Activated T-helper 2 cell treated with anti-CD3 and anti-CD28 coated beads, Interferon-gamma antibody, Interleukin-2, Interleukin-4, amounts not matched to agents 10 μg/mL and 5 μg/mL and 100 μg/mL, durations not matched to agents 14 hours and 24 hours and 36 hours (primary cell): ENCODE measurements around the gene RREB1. TPM values are rescaled to one million over a fixed set of nuclear protein-coding genes. Genes with fewer than 3 reads are reported as not detected.

ENCODE experiments used
- DNase-seq: peaks from one replicate; pipeline ENCODE4 v3.0.0; 2021; ENCODE audit warnings: low spot score
- H3K27ac Mint-ChIP-seq: one replicate; pipeline ENCODE4 v1.8.0; 2021; ENCODE audit warnings: mixed read lengths
- H3K27me3 Mint-ChIP-seq: one replicate; pipeline ENCODE4 v1.8.0; 2021; ENCODE audit warnings: low read depth, mixed read lengths
- H3K36me3 Mint-ChIP-seq: one replicate; pipeline ENCODE4 v1.8.0; 2021; ENCODE audit warnings: low read depth, mixed read lengths
- H3K4me1 Mint-ChIP-seq: one replicate; pipeline ENCODE4 v1.8.0; 2021; ENCODE audit warnings: low read depth, mixed read lengths
- H3K4me3 Mint-ChIP-seq: one replicate; pipeline ENCODE4 v1.8.0; 2021; ENCODE audit warnings: low read depth, mild to moderate bottlenecking, moderate library complexity, mixed read lengths
- H3K9me3 Mint-ChIP-seq: one replicate; pipeline ENCODE4 v1.8.0; 2021; ENCODE audit warnings: mixed read lengths
- intact Hi-C: fragments of 100-400 bp; cut with micrococcal nuclease; formaldehyde crosslinking; loops from one replicate; pipeline ENCODE4 v1.15.1; 2023
- total RNA-seq: library from RNA; stranded (reverse); gene quantifications from 2 replicates; pipeline ENCODE4 v1.2.3, GENCODE V29; 2022

RREB1 gene
- total RNA-seq, 1 donor from 2014 or later = 23.1 TPM

DNA sequence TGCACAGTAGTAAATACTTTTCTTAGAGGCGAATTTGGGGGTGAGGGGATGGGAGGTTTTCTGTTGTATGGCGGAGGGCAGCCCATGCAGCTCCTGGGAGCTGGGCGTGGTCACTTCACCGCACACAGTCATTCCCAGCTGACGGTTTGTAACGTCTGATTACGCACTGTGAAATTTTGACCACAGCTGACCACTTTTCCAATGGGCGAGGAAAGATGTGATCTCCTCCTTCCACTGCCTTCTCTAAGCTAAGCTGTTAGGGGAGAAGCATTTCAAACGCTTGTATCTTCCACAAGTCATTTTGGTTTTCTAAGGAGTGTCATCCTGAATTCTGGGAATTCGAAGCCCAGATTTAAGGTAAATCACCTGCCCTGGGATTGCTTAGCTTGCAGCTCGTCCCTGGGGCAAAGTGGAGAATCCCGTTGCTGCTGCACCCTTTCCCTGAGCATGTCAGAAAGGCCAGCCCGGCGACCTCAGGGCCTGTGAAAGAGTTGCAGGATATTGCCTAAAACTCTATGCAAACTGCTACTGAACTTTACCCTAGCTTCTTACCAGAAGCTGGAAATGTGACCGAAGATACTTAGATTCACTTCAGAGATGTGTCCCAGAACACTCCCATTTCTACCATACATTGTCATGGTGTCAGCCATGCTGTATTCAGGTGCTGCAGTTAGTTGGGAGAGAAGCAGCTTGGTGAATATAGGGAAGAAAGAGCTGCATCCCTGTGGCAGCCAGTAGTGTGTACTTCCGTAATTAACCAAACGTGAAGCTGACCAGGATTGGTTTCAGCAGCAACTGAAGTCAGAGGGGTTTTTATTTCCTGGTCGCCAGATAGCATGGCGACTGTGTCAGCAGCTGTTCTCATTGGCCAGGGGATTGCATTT lies 58.9 kb downstream of the RREB1 start:
- peaks cover 9% of the 10 kb centered on the region for H3K36me3 Mint-ChIP-seq
- H3K27ac Mint-ChIP-seq = no peak overlapping the region
- no peaks in the 10 kb centered on the region for H3K9me3 Mint-ChIP-seq
- no peaks in the 10 kb centered on the region for H3K27me3 Mint-ChIP-seq
- intact Hi-C loops = no loop called here
- DNase-seq = no peak
- H3K4me1 Mint-ChIP-seq = peaks cover 15% of the 10 kb centered on the region
- no peak overlapping the region for H3K4me3 Mint-ChIP-seq

DNA sequence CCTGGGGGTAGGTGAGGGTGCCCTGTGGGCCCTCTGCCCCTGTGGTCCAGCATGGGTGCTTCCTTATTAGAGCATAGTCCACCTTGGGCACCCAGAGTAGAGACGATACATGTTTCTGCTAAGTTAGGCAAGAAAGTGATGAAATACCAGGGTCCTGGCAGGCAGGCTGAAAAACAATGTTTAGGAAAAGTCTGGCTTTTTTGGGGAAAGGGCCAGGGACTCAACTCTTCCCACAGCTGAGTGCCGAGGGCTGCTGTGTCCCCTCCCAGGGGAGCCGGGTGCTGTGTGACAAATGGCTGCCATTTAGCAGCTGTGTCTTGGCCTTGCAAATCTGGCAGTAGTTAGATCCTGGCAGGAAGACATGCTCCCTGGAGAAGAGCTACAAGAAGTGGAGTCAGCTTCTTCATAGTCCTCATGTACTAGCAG lies 61.5 kb downstream of the RREB1 start:
- H3K27ac Mint-ChIP-seq = no peak overlapping the region
- no peak for DNase-seq
- no peak overlapping the region for H3K4me3 Mint-ChIP-seq
- no peaks in the 10 kb centered on the region for H3K9me3 Mint-ChIP-seq
- H3K27me3 Mint-ChIP-seq = no peaks in the 10 kb centered on the region
- H3K4me1 Mint-ChIP-seq = peaks cover 12% of the 10 kb centered on the region
- H3K36me3 Mint-ChIP-seq = peaks cover 4% of the 10 kb centered on the region
- intact Hi-C loops = no loop called here

- no peaks in the 10 kb centered on the region for H3K27me3 Mint-ChIP-seq
- H3K9me3 Mint-ChIP-seq = no peaks in the 10 kb centered on the region
- DNase-seq = no peak
- H3K4me3 Mint-ChIP-seq = no peak overlapping the region
- H3K27ac Mint-ChIP-seq = no peak overlapping the region
- intact Hi-C loops = no loop called here
- no peaks in the 10 kb centered on the region for H3K36me3 Mint-ChIP-seq
- H3K4me1 Mint-ChIP-seq = peaks cover 10% of the 10 kb centered on the region
Observed at GRCh38 chr6:7170117-7170732, 62.5 kb downstream of the RREB1 start.

DNA sequence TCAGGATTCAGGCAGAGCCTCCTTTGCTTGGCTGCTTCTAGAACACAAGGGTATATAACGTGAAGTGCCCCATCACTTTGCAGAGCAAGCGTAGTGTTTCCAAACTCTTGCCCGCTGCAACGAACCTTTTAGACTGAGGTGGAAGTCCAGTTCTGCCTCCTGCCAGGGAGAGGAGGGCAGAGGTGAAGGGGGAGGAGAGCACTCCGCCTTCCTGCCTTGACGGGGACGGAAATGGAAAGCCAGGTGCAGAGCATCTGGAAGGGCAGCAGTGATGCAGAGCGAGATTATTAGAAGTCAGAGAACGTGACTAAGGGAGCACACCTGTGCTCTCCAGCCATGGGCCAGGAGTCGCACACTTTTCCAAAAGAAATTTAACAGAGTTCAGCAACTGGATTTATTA lies 63.4 kb downstream of the RREB1 start:
- no peak for DNase-seq
- Mint-ChIP-seq H3K27ac (no peak overlapping the region), H3K4me1 (peaks cover 13% of the 10 kb centered on the region), H3K36me3 (no peaks in the 10 kb centered on the region), H3K27me3 (no peaks in the 10 kb centered on the region), H3K4me3 (no peak overlapping the region), H3K9me3 (no peaks in the 10 kb centered on the region)
- intact Hi-C loops = no loop called here

DNA sequence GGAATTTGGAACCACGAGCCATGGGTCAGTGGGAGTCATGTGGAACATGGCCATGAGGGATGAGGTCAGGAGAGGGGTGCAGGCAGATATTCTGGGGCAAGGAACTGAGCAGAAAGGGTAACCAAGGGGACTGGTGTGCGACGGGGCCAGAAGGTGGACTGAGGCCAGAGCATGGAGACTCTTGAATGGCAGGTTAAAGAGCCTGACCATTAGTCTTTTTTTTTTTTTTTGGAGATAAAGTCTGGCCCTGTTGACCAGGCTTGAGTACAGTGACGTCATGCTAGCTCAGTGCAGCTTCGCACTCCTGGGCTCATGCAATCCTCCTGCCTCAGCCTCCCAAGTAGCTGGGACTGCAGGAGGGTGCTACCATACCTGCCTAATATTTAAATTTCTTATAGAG lies 64.0 kb downstream of the RREB1 start:
- Mint-ChIP-seq H3K27ac (no peak overlapping the region), H3K4me3 (no peak overlapping the region), H3K9me3 (no peaks in the 10 kb centered on the region), H3K4me1 (peaks cover 13% of the 10 kb centered on the region), H3K27me3 (no peaks in the 10 kb centered on the region), H3K36me3 (peaks cover 3% of the 10 kb centered on the region)
- DNase-seq = no peak
- intact Hi-C loops = no loop called here

- H3K4me1 Mint-ChIP-seq = peaks cover 13% of the 10 kb centered on the region
- H3K27me3 Mint-ChIP-seq = no peaks in the 10 kb centered on the region
- intact Hi-C loops = no loop called here
- H3K9me3 Mint-ChIP-seq = no peaks in the 10 kb centered on the region
- no peak overlapping the region for H3K27ac Mint-ChIP-seq
- peaks cover 12% of the 10 kb centered on the region for H3K36me3 Mint-ChIP-seq
- no peak for DNase-seq
- no peak overlapping the region for H3K4me3 Mint-ChIP-seq
Observed at GRCh38 chr6:7172649-7173048, 64.9 kb downstream of the RREB1 start.

- no peak overlapping the region for H3K27ac Mint-ChIP-seq
- H3K27me3 Mint-ChIP-seq = no peaks in the 10 kb centered on the region
- H3K36me3 Mint-ChIP-seq = peaks cover 16% of the 10 kb centered on the region
- no peak for DNase-seq
- no peaks in the 10 kb centered on the region for H3K9me3 Mint-ChIP-seq
- H3K4me3 Mint-ChIP-seq = no peak overlapping the region
- peaks cover 9% of the 10 kb centered on the region for H3K4me1 Mint-ChIP-seq
- intact Hi-C loops = no loop called here
Observed at GRCh38 chr6:7173843-7174503, 66.2 kb downstream of the RREB1 start.

DNA sequence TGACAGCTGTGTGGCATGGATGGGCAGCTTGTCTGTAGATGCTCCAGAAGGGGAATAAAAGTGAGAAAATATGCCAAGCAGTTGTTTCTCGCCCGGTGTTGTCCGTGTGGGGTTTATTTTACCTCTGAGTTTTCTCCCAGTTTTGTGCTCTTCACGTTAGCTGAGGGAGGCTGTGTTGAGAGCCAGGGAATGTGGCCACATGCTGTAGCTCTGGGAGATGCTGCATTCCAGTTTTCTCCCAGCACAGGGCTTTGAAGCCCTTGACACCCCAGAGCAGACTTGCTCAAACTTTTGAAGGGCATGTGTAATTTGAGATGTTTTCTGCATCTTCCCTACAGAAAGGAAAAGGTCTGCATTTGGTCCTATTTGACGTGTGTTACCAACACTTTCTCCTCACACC lies 67.7 kb downstream of the RREB1 start:
- Mint-ChIP-seq H3K4me1 (peaks cover 9% of the 10 kb centered on the region), H3K27me3 (no peaks in the 10 kb centered on the region), H3K27ac (no peak overlapping the region), H3K9me3 (no peaks in the 10 kb centered on the region), H3K4me3 (no peak overlapping the region), H3K36me3 (peaks cover 26% of the 10 kb centered on the region)
- intact Hi-C loops = no loop called here
- no peak for DNase-seq

DNA sequence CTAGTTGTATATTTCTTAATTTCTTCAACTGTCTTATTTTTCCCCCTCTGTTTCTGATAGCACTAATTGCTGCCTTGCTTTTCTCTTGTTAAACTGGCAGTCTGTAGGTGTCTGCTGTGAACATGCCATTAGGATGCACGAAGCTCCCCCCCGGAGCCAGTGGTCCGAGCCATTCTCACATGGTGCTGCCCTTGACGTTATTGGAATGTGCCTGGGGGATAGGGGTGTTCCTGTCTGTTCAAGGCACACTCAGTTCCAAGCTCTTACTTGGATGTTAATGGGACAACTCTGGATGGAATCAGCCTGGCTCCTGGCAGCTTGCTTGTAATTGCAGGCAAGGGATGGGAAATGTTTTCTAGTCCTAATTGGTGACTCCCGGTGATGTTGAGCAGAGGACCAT lies 68.4 kb downstream of the RREB1 start:
- no peaks in the 10 kb centered on the region for H3K9me3 Mint-ChIP-seq
- no peaks in the 10 kb centered on the region for H3K27me3 Mint-ChIP-seq
- H3K36me3 Mint-ChIP-seq = peaks cover 34% of the 10 kb centered on the region

GRCh38 chr6:7178280-7178679 lies 70.5 kb downstream of the RREB1 start:
- DNase-seq = no peak
- no peaks in the 10 kb centered on the region for H3K9me3 Mint-ChIP-seq
- H3K4me1 Mint-ChIP-seq = peaks cover 3% of the 10 kb centered on the region
- H3K4me3 Mint-ChIP-seq = no peak overlapping the region
- H3K36me3 Mint-ChIP-seq = peaks cover 51% of the 10 kb centered on the region
- intact Hi-C loops = no loop called here
- H3K27ac Mint-ChIP-seq = no peak overlapping the region
- H3K27me3 Mint-ChIP-seq = no peaks in the 10 kb centered on the region

More for the DNA sequence above, 68.4 kb downstream of the RREB1 start:
- no peak overlapping the region for H3K4me3 Mint-ChIP-seq
- no peak for DNase-seq
- H3K27ac Mint-ChIP-seq = no peak overlapping the region
- H3K4me1 Mint-ChIP-seq = peaks cover 4% of the 10 kb centered on the region
- intact Hi-C loops = no loop called here

DNA sequence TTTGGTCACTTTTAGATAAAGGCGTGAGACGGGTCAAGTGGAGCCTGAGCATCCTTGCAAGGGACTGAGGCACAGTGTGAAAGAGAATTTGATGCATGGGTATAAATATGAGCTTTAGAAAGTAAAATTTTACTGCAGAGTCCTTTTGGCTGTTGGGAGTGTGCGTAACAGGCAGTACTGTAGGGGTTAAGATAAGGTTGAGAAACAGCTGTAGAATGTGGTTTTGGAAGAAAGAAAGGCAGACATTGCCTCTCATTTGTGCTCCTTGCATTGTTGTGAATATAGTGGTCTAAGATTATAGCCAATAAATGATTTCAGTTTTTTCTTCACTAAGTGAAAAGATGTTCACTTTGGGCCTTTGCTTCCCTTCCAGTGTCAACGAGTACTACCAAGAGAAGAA lies 73.0 kb downstream of the RREB1 start:
- intact Hi-C loops = no loop called here
- peaks cover 69% of the 10 kb centered on the region for H3K36me3 Mint-ChIP-seq
- no peak for DNase-seq
- no peak overlapping the region for H3K27ac Mint-ChIP-seq
- H3K4me3 Mint-ChIP-seq = no peak overlapping the region
- no peaks in the 10 kb centered on the region for H3K9me3 Mint-ChIP-seq
- H3K27me3 Mint-ChIP-seq = no peaks in the 10 kb centered on the region
- peaks cover 1% of the 10 kb centered on the region for H3K4me1 Mint-ChIP-seq

DNA sequence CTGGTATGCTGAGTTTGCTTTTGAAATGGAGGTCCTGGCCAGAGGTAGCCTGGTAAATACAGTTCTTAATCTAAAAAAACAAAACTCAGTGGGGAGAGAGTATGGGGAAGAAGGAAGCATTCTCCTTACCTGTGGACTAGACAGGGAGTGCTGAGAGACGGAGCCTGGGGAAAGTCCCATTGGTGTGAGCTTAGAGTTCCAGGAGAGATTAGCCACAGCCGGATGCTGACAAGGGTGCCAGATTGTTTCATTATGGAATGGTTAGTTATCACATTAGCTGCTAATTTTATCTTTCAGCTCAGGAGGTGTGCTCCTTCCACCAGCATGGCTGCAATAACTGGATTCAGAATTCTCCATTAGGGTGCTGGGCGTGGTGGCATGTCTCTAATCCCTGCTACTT lies 75.9 kb downstream of the RREB1 start:
- H3K36me3 Mint-ChIP-seq = peaks cover 78% of the 10 kb centered on the region
- no peak overlapping the region for H3K4me3 Mint-ChIP-seq
- no peaks in the 10 kb centered on the region for H3K9me3 Mint-ChIP-seq
- H3K4me1 Mint-ChIP-seq = peaks cover 8% of the 10 kb centered on the region
- no peak overlapping the region for H3K27ac Mint-ChIP-seq
- DNase-seq = no peak
- H3K27me3 Mint-ChIP-seq = no peaks in the 10 kb centered on the region
- intact Hi-C loops = no loop called here

- no peak for DNase-seq
- Mint-ChIP-seq H3K4me3 (no peak overlapping the region), H3K9me3 (no peaks in the 10 kb centered on the region), H3K4me1 (peaks cover 9% of the 10 kb centered on the region), H3K27ac (no peak overlapping the region), H3K27me3 (no peaks in the 10 kb centered on the region), H3K36me3 (peaks cover 80% of the 10 kb centered on the region)
- intact Hi-C loops = no loop called here
Observed at GRCh38 chr6:7184502-7184901, 76.7 kb downstream of the RREB1 start.
